GM12891 (cell line): ENCODE results near the gene CELF2.

Experiments
- DNase-seq: peaks from one replicate; pipeline ENCODE4 v3.0.0; 2011; ENCODE audit warnings: low spot score; ENCODE audit not compliant: insufficient read length
- FAIRE-seq: peaks from 2 replicates; lab custom pipeline; 2011; peaks lifted over from hg19 to GRCh38; lab: Jason Lieb, UNC
- PAX5 ChIP-seq: IDR thresholded peaks from 2 replicates; pipeline ENCODE4 v1.6.1; 2011; ENCODE audit warnings: low read length, moderate library complexity, mild to moderate bottlenecking; ENCODE audit not compliant: insufficient read depth, severe bottlenecking
- POLR2A ChIP-seq: IDR thresholded peaks from 2 replicates; pipeline ENCODE4 v1.6.1; 2011; ENCODE audit warnings: low read depth, low read length, control low read depth
- POLR2AphosphoS5 ChIP-seq: IDR thresholded peaks from 2 replicates; pipeline ENCODE4 v1.6.1; 2011; ENCODE audit warnings: low read depth, low read length, control low read depth
- POU2F2 ChIP-seq: IDR thresholded peaks from 2 replicates; pipeline ENCODE4 v1.6.1; 2011; ENCODE audit warnings: low read depth, mild to moderate bottlenecking, control low read depth, low read length, moderate library complexity
- SPI1 ChIP-seq: IDR thresholded peaks from 2 replicates; pipeline ENCODE4 v1.6.1; 2011; ENCODE audit warnings: low read depth, low read length, control low read depth
- TAF1 ChIP-seq: IDR thresholded peaks from 2 replicates; pipeline ENCODE4 v1.6.1; 2011; ENCODE audit warnings: low read depth, low read length, control low read depth

CELF2 gene

GRCh38 chr10:11073410-11073809, 55.7 kb downstream of the CELF2 start:
- DNase-seq (no peak), FAIRE-seq (peak; percentile 52)
- TF ChIP-seq POU2F2 (no peak), POLR2A (no peak), TAF1 (no peak), SPI1 (no peak), POLR2AphosphoS5 (no peak), PAX5 (no peak)

- no peak for DNase-seq
- FAIRE-seq, result peak; percentile 86
- TF ChIP-seq PAX5 (no peak), POLR2A (no peak), POU2F2 (peak; percentile 83; the same call in 1 of the 2 replicates), SPI1 (peak; percentile 56)
These were observed 57.0 kb downstream of the CELF2 start for GRCh38 chr10:11074536-11075267.

GRCh38 chr10:11076221-11076620, 58.5 kb downstream of the CELF2 start:
- FAIRE-seq (no peak), DNase-seq (no peak)
- TF ChIP-seq PAX5 (no peak), POU2F2 (no peak), TAF1 (no peak), POLR2AphosphoS5 (no peak), POLR2A (no peak), SPI1 (no peak)

GRCh38 chr10:11080564-11080984, 62.9 kb downstream of the CELF2 start:
- FAIRE-seq (peak; percentile 80), DNase-seq (peak; percentile 23)
- TF ChIP-seq TAF1, result no peak
- no peak; the same call in 1 of the 2 replicates for TF ChIP-seq POU2F2
- no peak for TF ChIP-seq POLR2A
- TF ChIP-seq POLR2AphosphoS5, result no peak
- no peak for TF ChIP-seq SPI1
- TF ChIP-seq PAX5, result no peak

- TF ChIP-seq PAX5 (no peak), POLR2A (no peak), SPI1 (no peak), TAF1 (no peak), POU2F2 (no peak), POLR2AphosphoS5 (no peak)
- FAIRE-seq (no peak), DNase-seq (no peak)
These were observed 63.7 kb downstream of the CELF2 start for GRCh38 chr10:11081408-11081807.

- FAIRE-seq (no peak), DNase-seq (no peak)
- TF ChIP-seq POLR2A (no peak), PAX5 (no peak), POLR2AphosphoS5 (no peak), POU2F2 (no peak), TAF1 (no peak), SPI1 (no peak)
These were observed 64.9 kb downstream of the CELF2 start for GRCh38 chr10:11082526-11082925.

- FAIRE-seq, result no peak
- DNase-seq, result no peak
- TF ChIP-seq PAX5 (no peak), TAF1 (no peak), SPI1 (no peak), POLR2A (no peak), POU2F2 (no peak), POLR2AphosphoS5 (no peak)
These were observed 65.4 kb downstream of the CELF2 start for GRCh38 chr10:11083051-11083450.

- DNase-seq, result no peak
- TF ChIP-seq POLR2AphosphoS5, result no peak
- no peak for TF ChIP-seq POLR2A
- no peak for TF ChIP-seq TAF1
- TF ChIP-seq SPI1, result no peak
- no peak for TF ChIP-seq PAX5
- no peak for TF ChIP-seq POU2F2
- FAIRE-seq, result no peak
These were observed 67.9 kb downstream of the CELF2 start for GRCh38 chr10:11085545-11085944.

- no peak for FAIRE-seq
These were observed 68.6 kb downstream of the CELF2 start for GRCh38 chr10:11086177-11086840.

GRCh38 chr10:11087372-11087771, 69.7 kb downstream of the CELF2 start:
- TF ChIP-seq PAX5 (no peak), SPI1 (no peak), POLR2AphosphoS5 (no peak), TAF1 (no peak), POU2F2 (no peak)
- FAIRE-seq, result no peak
- no peak for DNase-seq

More at GRCh38 chr10:11086177-11086840, 68.6 kb downstream of the CELF2 start:
- TF ChIP-seq POLR2A, result no peak
- no peak for TF ChIP-seq POLR2AphosphoS5
- TF ChIP-seq POU2F2, result no peak
- TF ChIP-seq TAF1, result no peak
- no peak for TF ChIP-seq PAX5
- TF ChIP-seq SPI1, result no peak
- no peak for DNase-seq
